GM19043 (cell line): ENCODE data around the gene IDH3G.

ENCODE experiments used
- ATAC-seq: cut with Tn5 transposase; IDR thresholded peaks from one replicate; pipeline ENCODE4 v1.9.1; 2021; ENCODE audit warnings: low read depth; ENCODE audit not compliant: unreplicated experiment

The IDH3G gene

DNA sequence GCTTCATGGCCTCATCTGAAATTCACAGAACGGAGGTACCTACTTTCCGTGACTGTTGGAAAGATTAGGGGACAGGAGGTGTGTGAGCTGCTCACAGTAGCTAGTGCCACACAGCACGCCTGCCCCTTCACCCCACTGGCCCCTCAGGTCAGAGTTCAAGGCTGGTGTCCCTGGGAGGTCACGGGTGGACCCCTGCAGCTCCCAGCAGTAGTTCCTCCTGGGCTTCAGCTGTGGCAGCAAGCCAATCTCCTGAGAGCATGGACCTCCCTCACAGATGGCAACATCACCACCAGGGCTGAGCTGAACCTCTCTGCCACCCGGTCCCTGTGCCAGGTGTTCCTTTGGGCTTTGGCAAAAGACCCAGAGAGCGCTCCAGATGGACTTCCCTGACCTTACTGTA is 1.8 kb downstream of the IDH3G start:
- no peak for ATAC-seq

DNA sequence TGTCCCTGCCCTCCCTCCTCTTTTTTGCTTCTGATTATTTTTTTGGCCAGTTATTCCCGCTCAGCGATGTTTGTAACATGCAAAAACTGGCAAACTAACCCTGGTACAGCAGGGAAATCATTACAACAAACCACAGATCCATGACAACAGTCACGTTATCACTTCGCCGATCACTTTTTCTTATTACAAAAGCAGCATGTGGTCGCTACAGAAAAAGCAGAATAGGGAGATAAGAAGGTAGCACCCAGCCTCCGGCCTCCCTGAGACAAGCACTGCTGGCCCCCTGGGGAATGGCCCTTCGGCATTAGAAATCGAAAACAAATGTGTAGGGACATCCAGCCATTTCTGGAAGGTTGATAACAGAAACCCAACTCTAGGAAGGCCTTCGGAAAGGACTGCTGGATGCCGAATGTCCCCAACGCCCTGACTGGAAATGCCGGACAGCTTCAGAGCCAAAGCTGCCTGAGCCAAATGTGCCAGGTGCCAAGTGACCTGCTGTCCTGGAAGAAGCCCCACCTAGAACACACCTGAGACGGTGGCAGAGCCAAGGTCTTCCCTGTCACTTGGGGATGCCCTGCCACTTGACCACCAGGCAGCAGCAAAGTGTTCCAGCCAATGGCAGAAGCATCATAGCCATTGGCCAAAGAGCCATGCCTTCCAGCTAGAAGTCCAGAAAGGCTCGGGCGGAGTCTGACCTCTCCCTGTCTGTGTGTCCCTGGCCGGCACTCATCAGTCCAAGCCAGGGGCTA is 2.9 kb downstream of the IDH3G start:
- ATAC-seq, result no peak

DNA sequence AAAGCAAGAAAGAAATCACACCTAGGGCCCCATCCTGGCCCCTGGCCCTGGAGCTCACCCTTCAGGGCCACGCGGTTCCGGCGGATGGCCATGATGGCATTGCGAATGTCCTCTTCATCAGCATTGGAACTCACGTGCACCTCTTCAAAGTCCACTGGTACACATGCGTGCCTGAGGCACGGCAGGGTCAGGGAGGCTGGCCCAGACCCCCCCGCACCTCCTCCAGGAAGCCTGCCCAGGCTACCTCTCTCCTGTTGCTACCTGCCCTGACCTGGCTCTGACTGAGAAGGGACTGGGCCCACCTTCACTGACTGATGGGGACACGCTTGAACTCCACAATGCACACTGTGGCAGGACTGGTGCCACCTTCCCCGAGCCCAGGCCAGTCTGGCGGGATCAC is 4.5 kb downstream of the IDH3G start:
- no peak for ATAC-seq

DNA sequence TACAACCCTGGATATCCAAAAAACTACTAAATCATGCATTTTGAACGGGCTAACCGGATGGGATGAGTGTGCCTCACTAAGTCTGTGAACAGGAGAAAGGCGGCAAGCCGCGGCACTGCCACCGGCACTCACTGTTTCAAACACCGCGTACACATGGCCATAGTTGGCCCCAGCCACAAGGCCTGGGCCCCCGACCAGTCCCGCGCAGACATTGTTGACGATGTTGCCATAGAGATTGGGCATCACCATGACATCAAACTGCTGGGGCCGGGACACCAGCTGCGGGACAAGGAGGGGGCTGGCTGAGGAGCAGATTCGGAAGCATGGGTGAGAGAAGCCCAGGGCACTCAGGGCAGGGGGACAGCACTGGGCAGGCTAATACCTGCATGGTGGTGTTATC is 7.5 kb downstream of the IDH3G start:
- ATAC-seq, result no peak

DNA sequence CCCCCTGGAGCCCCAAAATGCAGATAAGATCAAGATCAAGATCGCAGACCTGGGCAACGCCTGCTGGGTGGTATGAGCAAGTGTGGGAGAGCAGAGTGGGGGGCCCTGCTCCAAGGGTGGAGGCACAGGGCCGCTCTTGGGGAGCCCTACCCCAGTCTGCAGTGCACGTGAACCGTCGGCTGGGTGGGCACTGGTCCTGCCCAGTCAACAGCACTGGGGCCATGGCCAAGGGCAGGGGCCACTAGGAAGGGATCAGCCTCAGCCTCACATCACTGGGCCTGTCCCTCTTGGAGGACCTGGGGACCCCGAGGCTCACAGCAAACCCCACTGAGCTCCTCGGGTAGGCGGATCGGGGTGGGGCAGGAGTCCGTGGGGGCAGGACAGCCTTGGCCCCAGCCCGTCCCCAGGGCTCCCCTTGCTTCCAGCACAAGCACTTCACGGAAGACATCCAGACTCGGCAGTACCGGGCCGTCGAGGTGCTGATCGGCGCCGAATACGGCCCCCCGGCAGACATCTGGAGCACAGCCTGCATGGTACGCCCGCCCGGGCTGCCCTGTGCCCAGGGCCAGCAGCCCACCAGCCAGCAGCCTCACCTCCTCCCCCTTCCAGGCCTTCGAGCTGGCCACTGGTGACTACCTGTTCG is 9.7 kb downstream of the IDH3G start:
- ATAC-seq, result no peak

DNA sequence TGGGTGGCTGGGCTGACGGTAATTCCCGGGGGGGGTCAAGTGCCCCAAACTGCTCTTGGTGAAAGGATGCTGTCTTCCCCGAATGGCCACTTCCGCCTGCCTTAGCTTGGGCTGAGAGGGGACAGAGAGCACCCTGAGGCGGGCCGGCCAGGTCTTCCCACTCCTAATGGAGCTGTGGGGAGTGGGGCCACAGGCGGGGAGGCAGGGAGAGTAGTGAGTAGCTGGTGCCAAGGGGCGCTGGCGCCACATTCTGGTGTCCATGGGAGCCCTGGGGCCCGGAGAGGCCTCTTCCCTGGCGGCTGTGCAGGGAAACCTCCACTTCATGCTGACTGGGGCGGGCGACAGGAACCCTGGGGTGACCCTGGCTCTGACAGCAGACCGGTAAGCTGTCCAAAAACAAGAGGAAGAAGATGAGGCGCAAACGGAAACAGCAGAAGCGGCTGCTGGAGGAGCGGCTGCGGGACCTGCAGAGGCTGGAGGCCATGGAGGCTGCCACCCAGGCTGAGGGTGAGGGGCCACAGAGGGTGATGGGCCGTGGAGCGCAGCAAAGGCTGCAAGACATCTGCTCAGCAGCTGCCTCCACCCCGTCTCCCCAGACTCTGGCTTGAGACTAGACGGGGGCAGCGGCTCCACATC is 10.7 kb downstream of the IDH3G start:
- no peak for ATAC-seq

DNA sequence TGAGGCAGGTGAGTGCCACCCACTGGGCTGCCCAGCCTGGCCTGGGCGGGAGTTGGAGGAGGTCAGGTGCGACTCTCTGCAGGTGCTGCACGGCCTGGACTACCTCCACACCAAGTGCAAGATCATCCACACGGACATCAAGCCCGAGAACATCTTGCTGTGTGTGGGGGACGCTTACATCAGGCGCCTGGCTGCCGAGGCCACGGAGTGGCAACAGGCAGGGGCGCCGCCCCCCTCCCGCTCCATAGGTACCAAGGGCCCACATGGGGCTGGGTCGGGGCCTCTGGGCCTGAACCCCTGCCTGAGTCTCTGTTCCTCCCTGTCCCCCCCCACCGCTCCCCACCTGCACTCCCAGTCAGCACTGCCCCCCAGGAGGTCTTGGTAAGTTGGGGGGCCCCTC is 11.3 kb downstream of the IDH3G start:
- ATAC-seq, result no peak

DNA sequence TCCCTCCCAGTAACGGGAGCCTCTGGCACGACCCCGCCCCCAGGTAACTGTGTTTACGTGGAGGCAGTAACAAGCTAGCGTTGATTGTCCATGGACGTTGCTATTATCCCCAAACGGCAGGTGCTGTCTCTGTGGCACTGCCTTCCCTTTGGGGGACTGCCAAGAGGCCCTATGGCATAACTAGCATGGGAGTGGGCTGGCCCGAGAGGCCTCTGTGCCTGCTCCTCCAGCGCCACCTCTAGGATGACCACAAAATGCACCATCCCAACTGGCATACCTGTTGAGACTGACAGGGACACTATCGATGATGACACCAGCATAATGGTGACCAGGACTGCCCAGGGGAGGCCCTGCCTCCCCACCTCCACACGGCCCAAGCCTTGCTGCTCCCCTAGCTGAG is 11.9 kb downstream of the IDH3G start:
- no peak for ATAC-seq

DNA sequence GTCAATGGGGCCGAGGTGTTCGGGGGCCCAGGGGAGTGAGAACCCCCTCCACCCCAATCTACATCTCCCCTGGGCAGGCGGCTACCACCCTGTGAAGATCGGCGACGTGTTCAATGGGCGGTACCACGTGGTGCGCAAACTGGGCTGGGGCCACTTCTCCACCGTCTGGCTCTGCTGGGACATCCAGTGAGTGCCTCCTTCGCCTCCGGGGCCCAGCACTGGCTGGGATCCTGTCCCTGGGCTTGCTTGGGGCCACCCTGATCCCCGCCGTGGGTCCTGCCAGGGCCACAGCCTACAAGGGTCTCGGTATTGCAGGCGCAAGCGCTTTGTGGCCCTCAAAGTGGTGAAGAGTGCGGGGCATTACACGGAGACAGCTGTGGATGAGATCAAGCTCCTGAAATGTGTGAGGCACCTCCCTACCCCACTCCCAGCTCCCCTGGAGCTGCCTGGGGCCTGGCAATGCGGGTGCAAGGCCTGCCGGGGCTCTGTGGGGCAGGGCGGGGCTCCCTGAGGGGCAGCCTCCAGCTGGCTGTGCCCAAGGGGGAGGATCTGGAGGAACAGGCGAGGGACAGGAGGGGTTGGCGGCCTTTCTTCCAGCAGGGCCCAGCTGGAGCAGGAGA is 12.6 kb downstream of the IDH3G start:
- ATAC-seq, result no peak

DNA sequence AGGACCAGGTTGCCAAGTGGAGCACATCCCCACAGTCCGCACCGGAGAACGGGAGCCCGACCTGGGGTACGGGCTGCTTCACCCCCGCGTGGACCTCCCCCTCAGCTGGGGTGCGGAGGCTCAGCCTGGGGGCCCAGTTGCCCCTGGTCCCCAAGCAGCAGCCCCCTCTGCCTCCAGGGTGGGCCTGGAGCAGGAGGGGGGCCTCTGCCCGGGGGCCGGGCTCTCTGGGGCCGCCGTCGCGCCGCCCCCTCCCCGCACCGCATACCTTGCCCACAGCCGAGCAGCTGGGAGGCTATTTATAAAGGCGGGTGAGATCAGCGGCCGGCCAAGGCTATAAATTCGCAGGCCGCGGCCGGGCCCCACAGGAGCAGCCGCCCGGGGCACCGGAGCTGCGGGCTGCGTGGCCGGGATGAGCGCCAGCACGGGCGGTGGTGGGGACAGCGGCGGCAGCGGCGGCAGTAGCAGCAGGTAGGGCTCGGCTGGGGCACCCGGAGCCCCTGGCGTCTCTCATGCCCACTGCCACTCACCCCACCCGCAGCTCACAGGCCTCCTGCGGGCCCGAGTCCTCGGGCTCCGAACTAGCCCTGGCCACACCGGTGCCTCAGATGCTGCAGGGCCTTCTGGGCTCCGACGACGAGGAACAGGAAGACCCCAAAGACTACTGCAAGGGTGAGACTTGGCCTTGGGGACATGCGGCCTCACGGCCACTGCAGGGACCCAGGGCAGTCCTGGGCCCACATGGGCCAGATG is 13.3 kb downstream of the IDH3G start, which contains the start of gene SRPK3:
SRPK3 (plus strand) TSS at position 364 of the 750 bp plus-strand sequence; CDS start at position 410, 46 bp downstream.
- no peak for ATAC-seq

DNA sequence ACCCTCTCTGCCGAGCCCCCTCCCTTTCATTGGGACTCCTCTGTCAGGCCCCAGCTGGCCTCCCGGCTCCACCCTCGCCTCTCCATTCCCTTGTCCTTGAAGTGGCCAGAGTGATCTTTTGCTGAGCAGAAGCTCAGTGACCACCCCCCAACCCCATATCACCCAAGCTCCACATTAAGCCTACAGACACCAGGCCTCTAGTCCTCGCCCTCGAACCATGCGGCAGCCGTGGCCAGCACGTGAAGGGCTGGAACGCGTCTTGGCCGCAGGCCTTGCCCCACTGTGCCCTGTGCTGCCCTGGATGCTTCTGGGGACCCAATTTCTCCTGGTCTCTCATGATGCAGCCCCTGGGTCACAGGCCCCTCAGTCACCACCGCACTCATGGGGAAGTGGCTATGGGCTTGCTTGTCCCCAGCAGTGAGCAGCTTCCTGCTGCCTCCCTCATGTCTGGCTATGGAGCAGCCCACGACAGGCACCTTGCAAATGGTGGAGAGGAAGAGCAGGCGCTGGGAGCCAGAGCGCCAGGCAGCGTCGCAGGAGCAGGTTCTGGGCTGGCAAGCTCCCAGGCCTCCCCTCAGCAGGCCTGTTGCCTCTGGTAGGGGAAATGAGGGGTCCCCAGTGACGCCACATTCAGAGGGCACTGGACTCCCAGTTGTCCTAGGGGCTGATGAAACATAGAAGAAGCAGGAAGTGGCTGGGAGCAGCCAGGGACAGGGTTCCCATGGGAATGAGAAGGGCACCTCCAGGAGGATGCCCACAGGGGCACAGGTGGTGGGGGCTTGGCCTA is 14.1 kb downstream of the IDH3G start:
- no peak for ATAC-seq

DNA sequence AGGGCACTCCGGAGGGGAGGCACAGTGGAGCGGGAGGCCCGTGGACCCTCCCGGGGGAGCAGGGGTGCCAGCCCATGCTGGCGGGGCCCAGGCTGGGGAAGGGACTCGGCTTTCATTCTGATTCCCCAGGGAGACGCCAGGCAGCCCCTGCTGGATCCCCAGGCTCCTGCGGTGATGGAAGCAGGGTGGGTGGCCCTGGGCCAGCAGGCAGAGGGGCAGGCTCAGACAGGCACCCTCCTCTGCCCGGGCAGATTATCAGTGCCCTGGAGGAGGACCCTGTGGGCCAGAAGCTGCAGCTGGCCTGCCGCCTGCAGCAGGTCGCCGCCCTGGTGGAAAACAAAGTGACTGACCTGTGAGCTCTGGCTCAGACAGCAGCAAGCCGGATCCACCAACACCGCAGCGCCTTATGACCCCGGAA is 15.5 kb downstream of the IDH3G start:
- ATAC-seq, result no peak

DNA sequence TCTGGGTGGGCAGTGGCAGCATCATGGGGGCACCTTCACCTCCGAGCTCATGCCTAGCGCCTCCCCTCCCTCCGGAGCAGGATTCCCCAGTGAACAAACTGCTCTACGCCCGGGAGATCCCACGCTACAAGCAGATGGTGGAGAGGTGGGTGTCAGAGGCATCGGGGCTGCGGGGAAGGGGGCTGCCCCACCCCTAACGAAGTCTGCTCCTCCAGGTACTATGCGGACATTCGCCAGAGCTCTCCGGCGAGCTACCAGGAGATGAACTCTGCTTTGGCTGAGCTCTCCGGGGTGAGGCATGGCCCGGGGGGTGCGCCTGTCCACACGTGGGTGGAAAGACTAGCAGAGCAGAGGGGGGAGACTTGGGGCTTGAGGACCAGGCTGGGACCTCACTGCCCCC is 16.0 kb downstream of the IDH3G start:
- no peak for ATAC-seq

DNA sequence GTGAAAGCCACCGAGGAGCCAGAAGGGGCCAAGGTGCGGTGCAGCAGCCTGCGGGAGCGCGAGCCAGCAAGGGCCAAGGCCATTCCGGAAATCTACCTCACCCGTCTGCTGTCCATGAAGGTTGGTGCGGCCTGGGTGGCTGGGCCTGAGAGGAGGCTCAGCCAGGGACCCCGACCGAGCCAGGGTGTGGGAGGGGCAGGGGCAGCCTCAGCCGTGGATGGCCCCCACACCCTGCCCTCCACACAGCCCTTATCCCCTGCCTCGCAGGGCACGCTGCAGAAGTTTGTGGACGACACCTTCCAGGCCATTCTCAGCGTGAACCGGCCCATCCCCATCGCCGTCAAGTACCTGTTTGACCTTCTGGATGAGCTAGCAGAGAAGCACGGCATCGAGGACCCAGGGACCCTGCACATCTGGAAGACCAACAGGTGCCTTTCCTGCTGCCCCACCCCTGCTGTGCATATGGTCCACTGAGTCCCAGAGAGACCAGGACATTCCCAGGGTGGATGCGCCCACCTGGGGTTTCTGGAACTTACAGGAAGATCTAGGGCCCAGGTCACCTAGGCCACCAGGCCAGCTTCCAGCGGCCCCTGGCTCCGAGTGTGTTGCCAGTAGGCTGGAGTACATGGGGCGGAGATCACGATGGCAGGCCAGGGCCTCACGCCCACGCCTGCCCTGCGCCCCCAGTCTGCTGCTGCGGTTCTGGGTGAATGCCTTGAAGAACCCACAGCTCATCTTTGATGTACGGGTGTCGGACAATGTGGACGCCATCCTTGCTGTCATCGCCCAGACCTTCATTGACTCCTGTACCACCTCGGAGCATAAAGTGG is 16.7 kb downstream of the IDH3G start:
- ATAC-seq, result no peak

DNA sequence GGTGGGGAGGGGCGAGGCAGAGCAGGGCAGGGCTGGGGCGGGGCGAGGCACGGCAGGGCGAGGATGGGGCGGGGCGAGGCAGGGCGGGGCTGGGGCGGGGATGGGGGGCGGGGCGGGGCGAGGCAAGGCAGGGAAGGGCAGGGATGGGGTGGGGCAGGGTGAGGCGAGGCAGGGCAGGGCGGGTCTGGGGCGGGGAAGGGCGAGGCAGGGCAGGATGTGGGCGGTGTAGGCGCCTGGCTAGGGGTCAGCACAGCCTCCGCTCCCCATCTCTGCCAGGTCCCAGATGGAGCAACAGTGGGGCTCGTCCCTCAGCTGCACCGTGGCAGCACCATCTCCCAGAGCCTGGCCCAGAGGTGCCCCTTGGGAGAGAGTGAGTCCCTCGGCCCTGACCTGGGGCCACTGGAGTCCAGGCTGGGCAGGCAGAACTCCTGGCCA is 17.5 kb downstream of the IDH3G start:
- ATAC-seq, result no peak

DNA sequence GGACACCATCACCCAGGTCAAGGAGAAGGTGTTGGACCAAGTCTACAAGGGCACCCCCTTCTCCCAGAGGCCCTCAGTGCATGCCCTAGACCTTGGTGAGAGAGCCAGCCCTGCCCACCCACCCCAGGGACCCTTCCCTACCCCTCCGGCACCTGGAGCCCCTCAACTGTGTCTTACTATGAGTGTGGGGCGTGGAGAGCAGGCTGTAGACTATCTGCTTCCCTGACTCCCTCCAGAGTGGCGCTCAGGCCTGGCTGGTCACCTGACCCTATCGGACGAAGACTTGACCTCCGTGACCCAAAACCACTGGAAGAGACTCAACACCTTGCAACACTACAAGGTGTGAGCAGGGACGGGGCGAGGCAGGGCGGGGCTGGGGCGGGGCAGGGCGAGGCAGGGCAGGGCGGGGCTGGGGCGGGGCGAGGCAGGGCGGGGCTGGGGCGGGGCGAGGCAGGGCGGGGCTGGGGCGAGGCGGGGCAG is 18.0 kb downstream of the IDH3G start:
- ATAC-seq, result no peak

DNA sequence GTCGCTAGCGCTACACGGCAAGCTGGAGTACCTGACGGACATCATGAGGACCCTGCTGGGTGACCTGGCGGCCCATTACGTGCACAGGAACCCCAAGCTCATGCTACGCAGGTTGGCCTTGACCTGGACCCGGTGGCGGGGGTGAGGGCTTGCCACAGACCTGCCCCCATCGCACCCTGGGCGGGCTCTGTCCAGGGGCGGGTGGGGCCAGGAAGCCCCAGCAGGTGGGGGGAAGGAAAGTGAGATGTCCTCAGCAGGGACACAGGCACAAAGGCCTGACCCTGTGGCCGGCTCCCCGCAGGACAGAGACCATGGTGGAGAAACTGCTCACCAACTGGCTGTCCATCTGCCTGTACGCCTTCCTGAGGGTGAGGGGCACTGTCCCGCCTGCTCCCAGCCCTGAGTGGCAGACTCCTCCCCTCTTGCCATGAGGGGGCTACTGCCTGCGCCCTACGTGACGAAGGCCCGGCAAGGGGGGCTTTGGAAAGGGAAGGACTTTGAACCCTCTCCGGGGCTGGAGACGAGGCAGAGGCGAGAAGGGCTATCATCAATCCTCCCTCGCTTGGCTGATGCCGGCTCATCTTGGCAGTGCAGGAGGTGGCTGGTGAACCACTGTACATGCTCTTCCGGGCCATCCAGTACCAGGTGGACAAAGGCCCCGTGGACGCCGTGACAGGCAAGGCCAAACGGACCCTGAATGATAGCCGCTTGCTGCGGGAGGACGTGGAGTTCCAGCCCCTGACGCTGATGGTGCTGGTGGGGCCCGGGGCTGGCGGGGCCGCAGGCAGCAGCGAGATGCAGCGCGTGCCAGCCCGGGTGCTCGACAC is 18.7 kb downstream of the IDH3G start:
- ATAC-seq, result no peak
